A549 (cell line): ENCODE measurements around the gene PRAC2.

ENCODE experiments used
- CBX2 ChIP-seq: fragments of 200-600 bp; sonication (generic); IDR thresholded peaks from 2 replicates; pipeline ENCODE4 v1.6.1; 2016; ENCODE audit warnings: low read depth, mild to moderate bottlenecking, borderline replicate concordance
- ELK1 ChIP-seq: fragments of 150-350 bp; IDR thresholded peaks from 2 replicates; pipeline ENCODE4 v1.6.1; 2014; ENCODE audit warnings: low read depth, mild to moderate bottlenecking, low read length
- POLR2A ChIP-seq: IDR thresholded peaks from 2 replicates; pipeline ENCODE4 v1.6.1; 2012; ENCODE audit warnings: mild to moderate bottlenecking, low read length

- TF ChIP-seq CBX2 (no peak), POLR2A (no peak), ELK1 (no peak)
These were observed 24.7 kb downstream of the PRAC2 start for GRCh38 chr17:48747445-48748363.
